NCI-H187 treated with DMSO at 0.1 percent for 48 hours (cell line): ENCODE results near the gene HDAC4.
"Not testable (repeated sequence)": the region's sequence is repeated elsewhere in the genome, so short reads cannot be mapped to it uniquely, and the experiment has no call there.

ENCODE experiments used
- DNase-seq: peaks from one replicate; lab custom pipeline; 2025; lab: John Stamatoyannopoulos, UW

HDAC4 gene

DNA sequence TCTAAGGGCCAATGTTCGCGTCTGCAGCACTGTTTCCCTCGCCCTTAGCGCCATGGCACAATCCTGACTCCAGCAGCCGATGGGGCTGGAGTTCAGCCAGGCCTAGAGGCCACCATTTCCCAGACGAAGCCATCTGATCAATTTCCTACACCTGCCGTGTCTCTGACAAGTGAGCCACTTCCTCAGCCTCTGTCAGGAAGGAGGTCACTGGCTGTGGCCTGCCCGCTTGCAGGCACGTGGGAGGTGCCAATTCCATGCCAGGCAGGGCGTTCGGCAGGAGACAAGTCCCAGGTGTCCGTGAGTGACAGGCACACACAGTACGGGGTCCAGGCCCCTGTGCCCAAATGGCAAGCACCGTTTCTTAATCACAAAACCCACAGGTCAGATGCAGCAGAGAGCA, 318.4 kb downstream of the HDAC4 start:
- no peak for DNase-seq

DNA sequence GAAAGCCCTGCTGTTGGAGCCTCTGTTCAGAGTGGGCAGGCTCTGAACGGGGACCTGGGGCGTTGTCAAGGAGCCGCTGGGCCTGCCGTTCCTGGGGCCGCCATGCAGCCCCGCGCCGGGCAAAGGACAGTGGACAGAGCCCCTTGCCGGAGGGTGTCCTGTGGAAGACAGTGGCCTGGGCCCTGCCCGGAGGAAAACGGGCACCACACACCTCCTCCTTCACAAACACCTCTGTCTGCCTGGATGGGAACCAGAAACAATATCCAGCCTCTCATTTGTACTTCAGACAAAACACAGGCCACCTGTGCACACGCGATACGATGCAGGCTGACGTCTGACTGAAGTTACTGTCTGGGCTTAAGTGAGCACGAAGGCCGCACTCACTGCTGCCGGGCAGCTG, 319.2 kb downstream of the HDAC4 start:
- no peak for DNase-seq

DNA sequence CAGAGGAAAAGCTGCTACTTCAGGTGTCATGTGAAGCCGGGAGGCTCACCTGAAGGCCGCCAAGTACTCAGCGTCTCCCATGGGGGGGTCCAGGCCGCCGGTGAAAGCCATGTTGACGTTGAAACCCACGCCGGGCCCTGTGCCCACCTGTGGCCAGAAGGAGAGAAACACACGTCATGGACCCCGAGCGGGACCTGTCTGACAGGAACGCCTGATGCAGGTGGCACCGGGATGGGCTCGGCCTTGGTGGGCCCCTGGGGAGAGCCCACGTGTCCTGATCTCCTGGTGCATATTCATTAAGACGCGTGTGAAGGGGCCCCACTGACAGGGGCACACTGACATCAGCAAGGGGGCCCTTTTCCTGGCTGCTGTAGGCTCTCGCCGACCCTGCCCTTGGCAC, 319.8 kb downstream of the HDAC4 start:
- no peak for DNase-seq

DNA sequence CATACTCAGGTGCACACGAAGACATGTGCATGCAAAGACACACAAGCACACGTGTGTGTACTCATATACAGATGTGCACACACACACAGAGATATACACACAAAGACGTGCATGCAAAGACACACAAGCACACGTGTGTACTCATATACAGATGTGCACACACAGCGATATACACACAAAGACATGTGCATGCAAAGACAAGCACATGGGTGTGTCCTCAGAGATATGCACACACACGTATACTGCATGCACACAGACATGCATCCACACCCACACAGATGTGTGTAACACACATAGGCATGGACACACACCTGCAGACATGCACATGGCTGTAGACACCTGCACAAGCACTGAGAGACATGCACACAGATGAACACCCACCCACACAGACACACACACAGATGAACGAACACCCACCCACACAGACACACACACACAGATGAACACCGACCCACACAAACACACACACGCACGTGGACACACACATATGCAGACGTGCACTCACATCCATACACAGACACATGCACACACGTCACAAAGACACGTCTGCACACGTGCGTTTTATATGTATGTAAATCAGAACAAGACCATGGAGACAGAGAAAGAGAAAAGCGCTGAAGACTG, 321.0 kb downstream of the HDAC4 start:
- DNase-seq, result no peak

DNA sequence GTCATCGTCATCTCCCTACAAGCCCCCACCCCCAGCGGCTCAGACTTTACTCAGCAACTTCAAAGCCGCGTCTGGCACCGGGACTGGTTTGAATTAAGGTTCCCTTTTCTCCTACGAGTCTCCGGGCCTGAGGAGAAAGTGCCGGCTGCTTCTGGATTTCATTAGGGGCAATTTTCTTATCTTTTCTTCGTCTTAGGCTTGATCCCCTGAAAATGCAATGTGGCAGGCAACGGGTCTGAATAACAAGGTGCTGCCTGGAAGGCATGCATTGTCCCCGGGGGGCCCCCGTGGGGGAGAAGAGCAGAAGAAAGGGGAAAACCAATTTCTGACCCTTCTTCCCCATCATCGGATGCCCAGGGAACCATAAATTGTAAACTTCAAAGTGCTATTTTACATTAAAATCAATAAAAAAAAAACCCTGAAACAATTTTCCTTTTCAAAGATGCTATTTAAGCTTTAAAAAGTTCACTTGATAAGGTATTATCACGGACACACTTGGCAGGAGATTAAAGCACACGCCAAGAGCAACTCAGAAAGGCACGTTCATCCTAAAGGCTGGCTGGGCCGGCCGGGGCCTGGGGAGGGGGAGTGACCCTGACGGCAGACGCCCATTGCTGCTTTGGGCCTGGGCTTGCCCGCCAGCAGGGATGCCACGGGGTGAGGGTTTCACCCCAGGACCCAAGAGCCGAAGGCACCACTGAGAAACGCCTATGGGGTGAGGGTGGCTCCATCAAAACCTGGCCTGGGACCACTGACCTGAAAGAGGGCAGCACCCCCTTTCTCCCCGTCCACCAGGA, 322.5 kb downstream of the HDAC4 start:
- DNase-seq, result no peak

DNA sequence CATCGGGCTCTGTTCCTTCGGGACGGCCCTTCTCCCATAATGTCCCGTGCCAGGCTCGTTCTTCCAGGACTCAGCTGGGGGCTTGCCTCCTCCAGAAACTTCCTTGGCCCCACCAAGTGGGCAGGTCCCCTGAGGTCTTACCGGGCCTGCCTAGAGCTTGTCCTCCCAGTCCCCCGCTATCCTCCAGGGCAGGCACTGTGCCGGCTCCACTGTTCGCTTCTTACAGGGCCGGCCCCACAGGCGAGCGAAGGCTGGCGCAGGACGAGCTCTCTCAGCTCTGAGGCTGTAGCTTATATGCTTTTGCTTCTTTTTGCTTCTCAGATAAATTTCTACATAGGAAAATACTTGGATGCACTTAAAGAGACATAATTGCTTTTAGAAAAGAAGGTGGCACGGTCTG, 323.6 kb downstream of the HDAC4 start:
- DNase-seq, result no peak

DNA sequence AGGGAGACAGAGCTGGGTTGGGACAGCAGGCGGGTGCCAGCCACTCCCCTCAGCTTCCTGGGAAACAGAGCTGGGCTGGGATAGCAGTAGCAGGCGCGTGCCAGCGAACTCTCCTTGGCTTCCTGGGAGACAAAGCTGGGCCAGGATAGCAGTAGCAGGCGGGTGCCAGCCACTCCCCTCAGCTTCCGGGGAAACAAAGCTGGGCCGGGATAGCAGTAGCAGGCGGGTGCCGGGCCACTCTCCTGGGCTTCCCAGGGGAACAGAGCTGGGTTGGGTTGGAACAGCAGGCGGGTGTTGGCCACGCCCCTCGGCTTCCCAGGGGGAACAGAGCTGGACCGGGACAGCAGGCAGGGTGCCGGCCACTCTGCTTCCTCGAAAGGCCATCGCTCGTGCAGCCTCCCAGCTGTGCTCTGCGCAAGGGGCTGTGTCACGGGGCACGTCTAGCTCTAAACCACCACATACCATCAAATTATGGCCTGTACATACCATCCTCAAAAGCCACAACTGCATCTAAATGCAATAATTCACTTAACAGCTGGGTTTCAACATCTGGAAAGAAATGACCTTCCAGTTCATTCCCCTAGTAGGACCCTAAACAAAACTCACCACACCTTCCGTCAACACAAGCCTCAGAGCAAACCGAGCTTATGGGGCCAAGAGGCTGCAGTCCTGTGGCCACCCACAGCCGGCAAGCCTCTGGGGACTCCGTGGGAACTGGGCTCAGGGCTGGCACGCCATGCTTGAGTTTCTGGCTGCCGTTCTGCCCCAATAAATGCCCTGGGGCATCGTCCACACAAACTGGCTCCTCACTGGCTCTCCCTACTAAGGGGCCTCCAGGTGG, 324.7 kb downstream of the HDAC4 start:
- no peak for DNase-seq

DNA sequence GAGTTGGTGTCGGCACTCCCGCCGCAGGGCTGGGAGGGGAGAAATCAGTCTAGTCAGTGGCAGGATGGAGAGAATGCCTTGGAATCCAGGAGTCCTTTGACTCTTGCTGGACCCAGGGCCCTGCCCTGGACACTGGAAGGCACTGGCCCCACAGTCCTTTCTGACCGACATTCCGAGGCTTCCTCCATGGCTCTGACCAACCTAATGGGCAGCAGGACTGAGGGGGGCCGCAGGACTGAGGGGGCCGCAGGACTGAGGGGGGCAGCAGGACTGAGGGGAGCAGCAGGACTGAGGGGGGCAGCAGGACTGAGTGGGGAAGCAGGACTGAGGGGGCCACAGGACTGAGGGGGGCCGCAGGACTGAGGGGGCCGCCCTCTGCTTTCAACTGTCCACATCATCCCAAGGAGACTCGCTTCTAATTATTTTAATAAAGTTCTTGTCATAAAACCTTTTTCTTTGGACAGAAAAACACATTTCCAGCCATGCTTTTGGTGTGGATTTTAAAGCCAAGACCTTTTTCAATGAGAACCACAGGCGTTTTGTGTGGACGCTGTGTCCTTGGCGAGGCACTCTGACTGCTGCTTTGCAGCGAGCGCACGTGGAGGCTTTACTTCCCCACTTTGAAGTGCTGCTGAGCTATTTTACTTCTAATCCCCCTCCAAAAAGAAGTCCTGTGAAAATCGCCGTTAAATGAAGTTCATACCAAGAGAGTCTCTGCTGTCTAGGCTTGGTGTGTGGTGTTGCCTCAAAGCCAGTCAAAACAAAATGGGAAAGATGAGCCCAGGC, 326.9 kb downstream of the HDAC4 start:
- no peak for DNase-seq

DNA sequence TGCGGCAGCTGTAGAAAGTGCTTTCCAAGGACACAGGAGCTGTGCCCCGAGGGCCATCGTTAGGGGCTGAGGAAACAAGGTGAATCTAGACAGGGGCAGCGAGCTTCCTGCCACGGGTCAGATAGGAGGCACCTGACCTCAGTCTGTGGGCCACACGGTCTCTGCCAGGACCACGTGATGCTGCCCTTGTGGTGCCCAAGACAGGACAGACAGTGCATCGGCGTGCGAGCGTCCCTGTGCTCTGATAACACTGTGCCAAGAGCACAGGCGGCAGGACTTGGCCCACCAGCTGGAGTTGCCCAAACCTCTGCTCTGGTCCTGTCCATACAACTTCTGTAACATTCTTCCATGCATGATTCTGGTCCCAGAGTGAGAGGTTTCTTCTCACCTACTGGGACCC, 327.6 kb downstream of the HDAC4 start:
- DNase-seq, result no peak

DNA sequence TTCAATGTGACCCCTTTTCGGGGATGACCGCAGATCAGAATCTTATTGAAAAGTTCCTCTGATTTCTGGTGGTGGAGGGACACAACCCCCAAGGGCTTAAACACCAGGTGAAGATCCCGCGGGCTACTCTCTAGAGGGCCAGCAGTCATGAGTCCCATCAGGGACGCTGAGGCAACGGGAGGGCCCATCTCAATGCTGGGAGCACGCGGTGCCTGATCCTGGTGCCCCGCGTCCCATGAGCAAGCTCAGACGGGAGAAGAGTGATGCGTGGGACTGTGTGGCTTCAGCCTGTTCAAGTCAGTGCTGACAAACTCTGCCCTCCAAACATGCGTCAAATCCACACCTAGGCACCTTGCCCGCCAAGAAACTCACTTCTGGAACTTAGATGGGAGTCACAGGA, 328.0 kb downstream of the HDAC4 start:
- DNase-seq, result no peak

DNA sequence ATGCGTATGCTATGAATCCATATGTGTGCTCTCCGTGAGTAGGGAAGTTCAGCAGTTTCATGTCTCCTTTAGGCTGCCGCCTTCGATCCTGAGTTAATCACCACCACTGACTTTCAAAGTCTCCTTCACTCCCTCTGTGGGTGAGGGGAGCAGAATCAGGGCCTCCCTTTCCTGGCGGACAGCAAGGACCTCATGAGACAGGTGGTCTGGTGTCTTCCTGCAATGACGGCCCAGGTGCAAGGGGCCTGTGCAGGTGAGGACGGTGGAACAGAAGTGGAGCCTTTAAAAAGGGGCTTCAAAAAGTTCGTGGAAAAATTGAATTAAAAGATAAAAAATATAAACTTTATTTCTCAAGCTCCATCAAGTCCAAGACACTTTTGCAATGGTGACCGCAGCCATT, 330.4 kb downstream of the HDAC4 start:
- no peak for DNase-seq

DNA sequence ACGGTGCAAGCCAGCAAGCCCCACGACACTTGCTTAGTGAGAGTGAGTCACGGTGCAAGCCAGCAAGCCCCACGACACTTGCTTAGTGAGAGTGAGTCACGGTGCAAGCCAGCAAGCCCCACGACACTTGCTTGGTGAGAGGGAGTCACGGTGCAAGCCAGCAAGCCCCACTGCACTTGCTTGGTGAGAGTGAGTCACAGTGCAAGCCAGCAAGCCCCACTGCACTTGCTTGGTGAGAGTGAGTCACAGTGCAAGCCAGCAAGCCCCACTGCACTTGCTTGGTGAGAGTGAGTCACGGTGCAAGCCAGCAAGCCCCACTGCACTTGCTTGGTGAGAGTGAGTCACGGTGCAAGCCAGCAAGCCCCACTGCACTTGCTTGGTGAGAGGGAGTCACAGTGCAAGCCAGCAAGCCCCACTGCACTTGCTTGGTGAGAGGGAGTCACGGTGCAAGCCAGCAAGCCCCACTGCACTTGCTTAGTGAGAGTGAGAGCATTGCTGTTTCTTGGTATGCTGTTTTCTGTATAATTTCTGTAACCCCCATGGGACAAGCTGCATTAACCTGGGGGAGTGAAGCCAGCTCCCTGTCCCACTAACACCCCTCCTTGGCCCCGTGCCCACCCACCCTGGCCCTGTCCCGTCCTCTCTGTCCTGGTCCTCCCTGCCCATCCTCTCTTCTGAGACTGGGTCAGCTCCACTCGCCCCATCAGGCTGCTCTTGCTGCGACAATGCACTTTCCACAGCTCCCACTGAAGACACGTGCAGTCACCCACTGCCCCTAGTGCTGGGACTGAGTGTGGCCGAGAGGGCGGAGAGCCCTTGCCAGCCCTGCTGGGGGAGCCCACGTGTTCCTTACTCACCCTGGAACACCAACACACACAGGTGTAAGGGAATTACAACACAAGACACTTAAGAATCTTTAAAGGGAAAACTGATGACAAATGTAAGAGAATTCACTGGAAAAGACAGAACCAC, 331.2 kb downstream of the HDAC4 start:
- not testable (repeated sequence) for DNase-seq

DNA sequence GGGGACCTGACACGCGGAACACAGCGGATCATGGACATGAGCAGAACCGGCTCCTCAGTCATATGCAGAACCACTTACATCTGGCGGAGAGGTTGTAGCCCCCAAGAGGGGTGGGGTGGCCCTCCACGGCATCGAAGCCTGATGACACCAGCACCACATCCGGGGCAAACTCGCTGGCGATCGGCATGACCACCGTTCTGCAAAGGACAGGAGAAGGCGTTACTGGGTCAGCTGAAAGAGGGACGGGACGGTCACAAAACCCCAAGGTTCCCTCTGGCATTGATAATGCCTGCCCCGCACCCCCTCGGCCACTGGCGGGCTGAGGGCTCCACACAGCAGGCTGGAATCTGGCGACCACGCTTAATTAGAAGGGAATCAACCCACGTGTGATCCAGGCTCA, 332.4 kb downstream of the HDAC4 start:
- DNase-seq, result no peak

DNA sequence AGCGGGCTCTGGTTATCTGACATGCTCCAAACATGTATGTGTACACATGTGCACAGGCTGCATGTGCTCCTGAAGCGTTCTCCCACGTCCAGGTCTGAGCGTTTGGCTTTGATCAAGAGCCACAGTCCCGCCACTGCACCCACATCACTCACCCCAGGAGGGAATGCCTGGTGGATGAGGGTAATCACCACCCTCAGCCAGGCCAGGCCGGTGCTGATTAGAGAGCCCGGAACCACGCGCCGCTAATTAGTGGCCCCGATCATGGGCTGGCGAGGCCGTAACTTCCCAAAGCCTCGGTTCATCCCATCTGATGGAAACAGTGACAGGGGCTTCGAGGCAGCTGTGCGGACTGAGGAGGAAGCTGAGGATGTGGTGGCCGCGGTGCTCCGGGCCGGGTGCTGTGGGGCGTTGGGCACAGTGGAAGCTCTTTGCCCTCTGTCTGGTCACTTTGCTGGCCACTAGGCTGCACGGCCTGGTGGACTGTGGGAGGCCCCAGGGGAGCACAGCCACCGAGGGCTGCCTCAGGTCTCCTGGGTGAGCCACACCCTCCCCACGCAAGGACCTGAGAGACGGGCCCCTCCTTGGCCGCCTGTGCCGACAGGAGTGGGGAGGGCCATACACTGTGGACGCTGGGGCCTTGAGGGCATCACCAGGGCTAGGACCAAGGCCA, 333.5 kb downstream of the HDAC4 start:
- no peak for DNase-seq

DNA sequence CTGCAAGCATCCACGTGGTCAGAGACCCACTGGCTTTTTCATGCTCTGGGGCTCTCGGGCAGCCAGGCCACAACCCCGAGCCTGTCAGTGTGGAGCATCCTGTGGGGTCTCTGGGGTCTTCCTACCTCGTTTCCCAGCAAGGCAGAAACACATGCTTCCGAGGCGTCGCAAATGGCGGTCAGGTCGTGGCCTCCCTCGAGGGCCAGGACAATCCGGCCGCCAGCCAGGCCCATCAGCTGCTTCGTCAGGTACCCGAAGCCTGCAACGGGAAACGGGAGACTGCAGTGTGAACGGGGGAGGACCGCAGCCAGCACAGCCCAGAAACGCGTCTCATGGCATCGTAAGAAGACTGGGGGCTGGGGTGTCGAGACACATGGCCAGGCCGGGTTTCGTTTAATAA, 334.2 kb downstream of the HDAC4 start:
- DNase-seq, result no peak

DNA sequence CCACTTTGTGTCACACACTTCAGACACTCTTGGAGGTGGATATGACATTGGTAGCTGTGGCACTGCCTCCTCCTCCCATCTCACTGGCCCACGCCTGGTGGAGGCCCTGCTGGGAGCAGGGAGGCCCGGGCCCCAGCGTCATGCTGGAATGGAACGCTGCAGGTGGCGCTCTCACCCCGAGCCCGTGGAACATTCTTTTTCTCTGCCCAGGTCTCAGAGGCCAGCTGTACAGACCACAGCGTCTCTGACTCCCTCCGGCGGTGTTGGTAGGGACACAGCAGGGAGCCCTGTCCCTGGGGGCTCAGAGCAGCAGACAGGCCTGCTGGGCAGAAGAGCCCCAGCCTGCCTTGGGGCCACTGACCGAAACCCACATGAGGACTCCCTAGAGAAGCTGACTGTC, 334.9 kb downstream of the HDAC4 start:
- DNase-seq, result no peak

DNA sequence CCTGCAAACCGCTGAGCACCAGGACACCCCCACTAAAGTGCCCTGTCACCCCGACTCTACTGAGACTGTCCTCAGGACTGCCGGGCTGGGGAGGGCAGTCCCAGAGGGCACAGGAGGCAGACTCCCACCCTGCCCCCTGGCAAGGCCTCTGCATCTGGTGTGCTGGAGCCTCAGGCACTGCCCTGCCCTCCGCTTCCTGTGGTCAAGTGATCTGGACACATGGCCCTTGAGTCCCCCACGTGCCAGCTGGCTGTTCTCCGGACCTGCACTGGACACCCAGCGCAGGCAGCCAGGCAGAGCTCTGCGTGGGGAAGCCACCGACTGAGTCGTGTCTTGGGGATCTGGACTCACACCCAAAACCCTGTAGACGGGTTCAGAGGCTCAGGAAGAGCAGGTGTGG, 335.3 kb downstream of the HDAC4 start:
- DNase-seq, result no peak

DNA sequence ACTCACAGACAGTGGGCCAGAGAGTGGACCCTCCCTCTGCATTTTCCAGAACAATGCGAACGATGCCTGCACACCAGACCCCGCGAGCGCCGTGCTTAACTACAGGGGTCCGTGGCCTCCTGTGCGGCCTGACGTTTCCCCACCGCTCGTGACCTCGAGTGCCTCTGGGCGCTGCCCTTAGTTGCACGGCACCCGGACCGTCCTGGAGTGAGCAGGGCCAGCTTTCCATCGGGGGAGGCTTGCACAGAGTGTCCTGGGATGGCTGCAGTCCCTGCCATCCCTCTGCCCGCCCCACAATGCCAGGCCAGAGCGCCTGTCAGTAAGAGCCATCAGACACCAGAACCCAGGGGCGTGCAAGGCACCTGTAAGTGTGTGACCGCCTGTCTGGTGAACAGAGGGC, 335.9 kb downstream of the HDAC4 start:
- DNase-seq, result no peak

DNA sequence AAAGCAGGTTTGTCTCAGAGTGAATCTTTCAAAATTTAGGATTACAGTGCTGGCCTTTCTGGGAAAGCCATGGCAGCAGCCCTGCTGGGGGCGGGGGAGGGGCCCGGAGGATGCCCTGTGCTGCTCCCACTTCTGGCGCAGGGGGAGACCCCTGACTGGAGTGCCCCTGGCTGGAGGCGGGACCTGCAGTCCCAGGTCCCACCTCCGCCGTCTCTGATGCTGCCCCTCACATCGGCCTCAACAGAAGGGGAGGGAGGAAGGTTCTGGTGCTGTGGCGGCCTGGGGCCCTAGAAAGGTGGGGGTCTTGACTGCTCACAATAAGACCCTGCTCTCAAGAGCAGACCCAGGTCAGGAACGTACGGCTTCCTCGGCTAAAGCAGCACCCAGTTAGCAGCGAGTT, 336.6 kb downstream of the HDAC4 start:
- no peak for DNase-seq

DNA sequence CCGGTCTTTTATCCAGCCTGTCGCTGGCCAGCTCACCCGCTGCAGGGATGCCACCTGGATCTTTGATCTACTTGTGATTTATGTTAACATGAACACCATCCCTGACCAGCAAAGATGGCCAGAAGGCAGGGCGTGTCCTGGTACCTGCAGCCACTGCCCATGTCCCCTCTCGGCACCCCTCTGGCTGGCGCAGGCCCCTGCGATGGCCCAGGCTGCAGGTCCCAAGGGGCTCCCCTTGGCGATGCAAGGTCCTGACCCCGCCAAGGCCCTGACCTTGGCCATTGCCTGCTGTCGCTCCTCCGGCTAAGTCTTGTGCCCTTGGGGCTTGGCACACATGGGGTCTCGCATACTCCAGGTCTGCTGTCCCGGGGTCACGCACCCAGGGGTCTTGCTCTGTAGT, 338.1 kb downstream of the HDAC4 start:
- no peak for DNase-seq
